ENCODE data around the gene ADORA1. TPM values are rescaled to one million over a fixed set of nuclear protein-coding genes. Genes with fewer than 3 reads are reported as not detected.

ADORA1 gene
- total RNA-seq, 1 donor from 2014 or later = 4.1 TPM

GRCh38 chr1:203166192-203166940 lies 38.8 kb downstream of the ADORA1 start:
- no peak for DNase-seq
- intact Hi-C loops (cut with DNase I) = no loop called here

GRCh38 chr1:203167026-203167912 lies 39.7 kb downstream of the ADORA1 start:
- Histone ChIP-seq H3K27me3 (ENCODE audit: low read depth) (no peaks in the 10 kb centered on the region), H3K4me1 (no peaks in the 10 kb centered on the region), H3K4me3 (no peak overlapping the region), H3K9me3 (no peaks in the 10 kb centered on the region), H3K36me3 (no peaks in the 10 kb centered on the region), H3K27ac (no peak overlapping the region)
- no peak for DNase-seq
- intact Hi-C loops (cut with DNase I) = no loop called here
- no peak for ATAC-seq
- no peak for TF ChIP-seq CTCF (IDR thresholded peaks at IDR 0.05)

More at GRCh38 chr1:203166192-203166940, 38.8 kb downstream of the ADORA1 start:
- Histone ChIP-seq H3K27me3 (ENCODE audit: low read depth) (no peaks in the 10 kb centered on the region), H3K36me3 (no peaks in the 10 kb centered on the region), H3K27ac (no peak overlapping the region), H3K4me1 (no peaks in the 10 kb centered on the region), H3K9me3 (no peaks in the 10 kb centered on the region), H3K4me3 (no peak overlapping the region)
- peak; percentile 57 to 71 for ATAC-seq
- peak; percentile 12 for TF ChIP-seq CTCF (IDR thresholded peaks at IDR 0.05)

DNA sequence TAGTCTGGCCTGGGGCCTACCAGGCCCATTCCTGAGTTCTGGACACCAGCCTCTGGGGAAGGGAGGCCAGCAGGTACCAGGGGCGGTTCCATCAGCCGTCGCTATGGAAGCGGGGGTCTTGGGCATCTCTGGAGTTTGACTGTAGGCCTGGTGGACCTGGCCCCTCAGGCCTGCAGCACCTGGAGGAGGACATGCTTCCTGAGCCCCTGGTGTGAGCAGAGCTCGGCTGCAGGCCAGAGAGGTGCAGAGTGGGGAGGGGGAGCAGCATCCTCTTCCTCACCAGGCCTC lies 40.3 kb downstream of the ADORA1 start:
- DNase-seq = no peak
- Histone ChIP-seq H3K27ac (no peak overlapping the region), H3K4me3 (no peak overlapping the region), H3K9me3 (no peaks in the 10 kb centered on the region), H3K36me3 (no peaks in the 10 kb centered on the region), H3K27me3 (ENCODE audit: low read depth) (no peaks in the 10 kb centered on the region), H3K4me1 (no peaks in the 10 kb centered on the region)
- TF ChIP-seq CTCF (IDR thresholded peaks at IDR 0.05) = no peak
- intact Hi-C loops (cut with DNase I) = no loop called here
- ATAC-seq = no peak

- H3K27ac ChIP-seq = no peak overlapping the region
- H3K27me3 ChIP-seq (ENCODE audit: low read depth) = no peaks in the 10 kb centered on the region
- no peak overlapping the region for H3K4me3 ChIP-seq
- no peak for DNase-seq
- no peak for TF ChIP-seq CTCF (IDR thresholded peaks at IDR 0.05)
- no peaks in the 10 kb centered on the region for H3K9me3 ChIP-seq
- H3K36me3 ChIP-seq = no peaks in the 10 kb centered on the region
- intact Hi-C loops (cut with DNase I) = no loop called here
- no peaks in the 10 kb centered on the region for H3K4me1 ChIP-seq
- no peak for ATAC-seq
Observed at GRCh38 chr1:203168256-203168786, 40.8 kb downstream of the ADORA1 start.

DNA sequence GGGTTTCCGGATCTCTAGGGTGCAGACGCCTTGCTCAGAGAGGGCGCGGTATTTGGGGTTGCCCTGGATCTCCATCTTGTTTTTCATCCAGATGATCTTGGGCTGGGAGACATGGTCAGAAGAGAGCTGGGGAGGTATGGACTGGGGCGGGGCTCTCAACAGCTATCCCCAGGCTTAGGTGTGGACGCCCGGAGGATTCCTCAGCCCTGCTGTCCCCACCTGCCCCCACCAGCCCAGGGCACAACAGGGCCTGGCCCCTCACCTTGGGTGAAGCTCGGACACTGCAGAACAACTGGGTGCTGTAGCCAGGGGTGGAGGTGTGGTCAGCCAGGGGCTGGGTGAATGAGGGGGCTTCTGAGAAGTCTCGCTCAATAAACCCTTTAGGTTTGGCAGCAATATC lies 41.5 kb downstream of the ADORA1 start:
- no peak overlapping the region for H3K4me3 ChIP-seq
- DNase-seq (no peak), ATAC-seq (no peak)
- H3K9me3 ChIP-seq = no peaks in the 10 kb centered on the region
- no peak for TF ChIP-seq CTCF (IDR thresholded peaks at IDR 0.05)
- no peaks in the 10 kb centered on the region for H3K4me1 ChIP-seq
- intact Hi-C loops (cut with DNase I) = no loop called here
- H3K27me3 ChIP-seq (ENCODE audit: low read depth) = no peaks in the 10 kb centered on the region
- H3K36me3 ChIP-seq = no peaks in the 10 kb centered on the region
- no peak overlapping the region for H3K27ac ChIP-seq

Measured in lower lobe of right lung (tissue), 2 donors.